Measurements from ENCODE around the gene HOXB9.
A peak's percentile ranks its signal among the peaks of the same experiment; 100 is the strongest.

HOXB9 gene

DNA sequence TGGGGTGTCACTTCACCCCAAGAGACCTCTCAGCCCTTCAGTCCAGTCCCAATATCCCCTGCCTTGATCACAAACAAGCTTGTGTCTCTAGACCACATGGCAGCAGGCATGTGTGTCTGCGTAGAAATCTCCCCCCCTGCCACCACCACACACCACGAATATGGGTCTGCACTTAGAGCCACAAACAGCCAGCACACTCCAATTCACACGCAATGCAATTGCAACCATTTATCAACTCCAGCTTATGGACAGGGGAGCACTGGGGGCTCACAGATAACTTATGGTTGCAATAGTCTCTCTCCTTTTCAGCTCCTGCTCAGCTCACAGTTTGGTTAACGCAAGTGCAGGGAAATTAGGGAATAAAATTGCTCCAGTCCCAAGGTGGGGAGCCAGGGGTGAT lies 2.6 kb downstream of the HOXB9 start:
- DNase-seq = no peak

- DNase-seq = no peak
These were observed 3.3 kb downstream of the HOXB9 start for GRCh38 chr17:48622857-48623256.

DNA sequence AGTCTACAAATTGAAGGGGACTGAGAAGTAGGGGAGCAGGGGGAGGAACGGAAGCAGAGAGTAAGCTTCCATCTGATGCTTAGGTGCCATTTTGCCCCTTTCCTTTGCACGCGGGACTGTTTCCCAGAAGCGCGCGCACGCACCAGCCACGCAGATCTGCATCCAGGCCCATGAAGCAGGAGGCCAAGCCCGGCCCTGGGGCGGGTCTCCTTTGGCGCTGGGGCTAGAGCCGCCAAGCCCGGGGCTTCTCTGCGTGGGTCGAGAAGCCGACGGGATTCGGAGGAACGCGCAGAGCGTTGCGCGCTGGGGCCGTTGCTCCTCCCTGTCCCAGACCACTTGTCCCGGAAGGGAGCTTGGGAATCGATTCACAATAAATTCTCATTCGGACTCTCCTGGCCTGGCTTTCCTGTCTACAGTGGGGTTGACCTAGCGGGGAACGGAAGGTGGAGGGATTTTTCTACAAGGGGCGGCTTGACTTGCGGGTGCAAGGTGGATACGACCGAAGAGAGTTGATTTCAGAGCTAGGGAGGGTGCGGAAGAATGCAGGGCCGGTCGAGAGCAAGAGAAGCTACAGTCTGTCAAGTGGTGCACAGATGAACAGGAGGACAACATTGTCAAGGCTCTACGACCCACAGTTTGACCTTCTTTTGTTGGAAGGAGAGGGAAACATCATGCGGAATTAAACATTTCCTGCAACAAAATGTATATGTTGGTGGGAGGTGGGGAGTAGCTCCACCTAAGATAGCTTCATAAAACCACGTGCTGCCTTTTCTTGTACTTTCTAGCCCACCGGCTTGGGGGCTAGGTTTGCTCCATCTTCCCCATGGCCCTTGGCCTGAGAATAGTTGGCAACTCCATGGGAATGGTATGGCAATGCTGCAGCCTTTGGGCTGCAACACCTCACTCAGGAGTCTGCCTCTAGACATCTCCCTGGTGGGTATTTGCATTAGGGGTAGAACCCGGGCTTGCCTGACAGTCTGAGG lies 4.5 kb downstream of the HOXB9 start:
- DNase-seq = no peak

DNA sequence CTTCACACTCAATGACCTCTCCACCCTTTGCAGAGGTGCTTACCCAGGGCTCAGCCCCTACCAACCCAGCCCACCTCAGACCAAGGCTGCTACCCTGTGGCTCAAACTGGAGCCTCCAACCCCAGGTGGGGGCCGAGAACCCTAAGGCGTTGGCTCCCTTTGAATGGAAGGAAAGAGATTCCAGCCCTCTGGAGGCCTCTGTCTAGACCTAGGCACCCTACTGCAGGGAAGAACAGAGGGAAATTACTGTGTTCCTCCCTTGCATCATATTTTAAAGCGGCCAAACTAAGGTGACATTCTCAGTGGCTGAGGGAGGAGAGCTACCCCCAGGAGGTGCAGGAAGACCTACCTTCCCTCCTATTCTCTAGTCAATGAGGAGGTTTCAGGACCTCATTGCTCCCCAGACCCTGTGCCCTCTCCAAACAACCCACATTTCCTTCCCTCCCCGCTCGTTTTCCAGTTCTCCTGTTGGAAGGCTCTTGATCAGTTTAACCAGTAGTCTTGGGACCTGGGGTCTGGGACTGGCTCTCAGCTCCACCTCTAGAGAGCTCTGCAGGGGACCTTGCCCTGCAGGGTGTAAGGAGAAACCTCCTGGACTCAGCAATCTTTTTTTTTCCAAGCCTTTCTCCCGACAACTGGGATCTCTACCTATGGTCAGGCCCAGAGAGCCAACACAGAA lies 5.6 kb downstream of the HOXB9 start:
- DNase-seq = no peak

DNA sequence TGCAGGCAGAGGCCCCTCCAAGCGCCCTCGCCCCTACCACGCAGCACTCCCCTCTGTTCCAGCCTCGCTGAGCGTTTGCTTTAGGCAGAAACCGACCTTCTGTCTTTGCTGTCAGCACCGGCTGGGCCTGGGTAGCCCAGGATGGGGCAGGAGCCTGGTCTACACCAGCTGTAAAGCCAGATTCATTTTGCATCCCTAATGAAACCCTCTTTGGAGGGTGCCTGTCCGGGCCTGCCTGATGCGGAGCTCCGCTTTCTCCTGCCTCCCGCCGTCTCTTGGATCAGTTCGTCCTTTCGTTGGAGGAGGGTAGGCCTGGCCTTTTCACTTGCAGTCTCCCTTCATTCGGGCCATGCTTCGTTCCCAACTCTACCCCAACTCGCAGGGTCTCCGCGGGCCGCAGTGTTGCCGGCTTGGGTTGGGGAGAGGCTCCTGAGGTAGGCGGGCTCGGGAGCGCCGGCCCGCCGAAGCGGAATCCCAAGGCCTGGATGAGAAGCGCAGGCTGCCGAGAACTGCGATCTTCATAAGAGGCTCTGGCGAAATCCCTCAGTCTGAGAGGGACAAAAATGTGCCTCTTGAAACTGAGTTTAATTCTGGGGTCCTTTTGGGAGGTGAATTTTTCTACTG lies 6.2 kb downstream of the HOXB9 start:
- DNase-seq = no peak

GRCh38 chr17:48618256-48618896 lies 7.8 kb downstream of the HOXB9 start:
- DNase-seq = peak; percentile 84

DNA sequence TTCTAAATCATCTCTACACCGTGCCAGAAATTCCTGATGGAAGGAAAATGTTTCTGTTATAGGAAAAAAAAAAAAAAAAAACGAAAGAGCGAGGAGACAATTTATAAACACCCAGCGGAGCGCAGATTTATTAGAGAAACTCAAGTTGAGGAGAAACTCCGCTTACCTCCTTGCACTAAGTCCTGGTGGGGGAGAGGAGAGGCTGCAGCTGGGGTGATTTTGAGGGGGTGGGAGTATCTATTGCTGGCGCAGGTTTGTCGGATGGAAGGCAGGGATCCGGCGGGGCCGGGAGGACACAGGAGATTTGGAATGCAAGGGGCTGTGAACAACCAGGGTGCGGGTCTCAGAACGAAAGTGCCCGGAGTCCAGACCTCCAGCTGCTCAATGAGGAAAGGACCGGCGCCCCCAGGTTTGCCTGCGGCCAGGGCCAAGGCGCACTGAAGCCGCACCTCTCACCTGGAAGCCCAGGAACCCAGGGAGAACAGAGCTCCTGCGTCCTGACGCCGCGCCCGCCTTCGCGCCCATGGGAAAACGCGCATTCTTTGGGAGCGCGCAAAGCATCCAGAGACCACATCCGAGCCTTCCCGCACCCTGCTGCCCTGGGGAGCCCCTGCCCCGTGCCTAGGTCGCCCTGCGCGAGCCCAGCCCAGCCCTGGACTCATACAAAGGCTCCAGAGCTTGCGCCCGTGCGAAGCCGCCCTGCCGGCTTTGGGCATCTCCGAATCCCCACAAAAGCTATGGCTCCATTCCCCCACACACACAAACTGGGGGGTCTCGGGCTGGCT lies 8.5 kb downstream of the HOXB9 start:
- DNase-seq = no peak

DNA sequence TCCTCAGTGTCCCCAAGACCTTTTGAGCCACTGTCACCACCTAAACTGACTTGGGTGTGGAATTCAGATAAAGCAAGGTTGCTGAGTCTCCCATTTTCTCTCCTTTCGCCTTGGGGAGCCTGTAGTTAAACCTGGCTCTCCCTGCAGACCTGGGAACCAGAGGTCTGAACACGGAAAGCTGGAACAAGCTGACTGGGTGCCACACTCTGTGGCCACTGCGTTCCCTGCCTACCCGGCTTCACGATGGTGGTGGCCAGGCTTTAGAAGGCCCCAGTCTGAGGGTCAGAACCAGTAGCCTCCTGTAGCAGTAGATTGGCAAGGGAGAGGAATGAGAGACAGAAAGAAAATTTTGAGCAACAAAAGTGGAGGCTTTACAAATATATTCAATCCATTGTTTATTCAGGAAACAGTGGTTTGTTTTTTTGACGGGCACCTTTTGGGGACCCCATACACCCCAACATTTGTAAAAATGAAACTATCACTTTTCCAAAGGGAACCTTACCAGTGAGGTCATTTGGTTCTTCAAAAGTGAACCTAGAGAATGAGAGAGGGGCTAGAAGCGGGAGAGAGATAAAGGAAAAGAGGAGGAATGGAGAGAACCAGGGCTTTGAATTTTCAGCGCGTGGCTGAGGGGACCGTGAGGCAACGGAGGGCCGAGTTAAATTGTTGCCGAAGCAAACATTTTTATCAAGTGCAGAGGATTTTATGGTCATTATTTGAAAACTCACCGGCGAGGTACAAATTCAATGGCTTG lies 9.3 kb downstream of the HOXB9 start:
- DNase-seq = no peak

GRCh38 chr17:48615963-48616716 lies 10.0 kb downstream of the HOXB9 start:
- no peak for DNase-seq

DNA sequence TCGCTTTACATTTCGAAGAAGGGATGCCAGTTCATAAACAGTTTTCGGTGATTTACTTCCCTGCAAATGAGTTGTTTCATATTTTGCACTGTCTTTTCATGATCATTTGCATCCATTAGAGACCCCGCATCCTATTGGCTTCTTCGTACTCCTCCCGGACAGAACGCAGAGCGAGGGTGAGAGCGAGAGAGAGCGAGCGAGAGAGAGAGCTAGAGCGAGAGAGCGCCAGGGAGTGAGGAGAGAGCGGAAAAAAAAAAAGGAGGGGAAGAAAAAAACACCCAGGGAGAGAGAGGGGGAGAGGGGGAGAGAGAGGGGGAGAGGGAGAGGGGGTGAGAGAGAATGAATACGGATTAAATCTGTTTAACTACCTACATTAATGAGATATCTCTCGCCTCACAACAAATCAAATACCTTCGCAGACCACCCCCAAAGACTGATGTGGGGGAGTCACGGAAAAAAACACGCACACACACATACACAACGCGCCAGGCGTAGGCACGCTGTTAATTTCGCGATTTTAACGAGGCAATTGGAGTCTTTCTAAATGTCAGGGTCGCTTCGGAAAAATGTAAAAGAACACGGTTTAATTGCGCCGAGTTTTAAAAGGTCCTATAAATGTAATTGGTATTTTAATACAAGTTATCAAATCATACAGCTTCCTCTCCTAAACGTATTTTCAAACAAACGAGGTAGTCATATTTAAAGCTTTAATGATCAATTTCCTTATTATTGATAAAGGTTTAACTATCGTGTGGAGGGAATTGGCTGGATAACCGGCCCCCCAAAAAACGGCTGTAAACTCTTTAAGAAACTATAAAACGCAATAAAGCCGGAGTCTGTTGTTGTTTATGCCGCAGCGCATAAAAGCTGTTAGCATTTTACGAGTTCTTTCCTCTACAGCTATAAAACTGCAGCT lies 10.9 kb downstream of the HOXB9 start, which contains the start of gene HOXB8:
HOXB8 (minus strand) TSS at position 246 of the 916 bp plus-strand sequence. CDS start 588 bp downstream, outside the sequence.
- DNase-seq = no peak

- DNase-seq = peak; percentile 34
These were observed 12.1 kb downstream of the HOXB9 start for GRCh38 chr17:48613862-48614694.

DNA sequence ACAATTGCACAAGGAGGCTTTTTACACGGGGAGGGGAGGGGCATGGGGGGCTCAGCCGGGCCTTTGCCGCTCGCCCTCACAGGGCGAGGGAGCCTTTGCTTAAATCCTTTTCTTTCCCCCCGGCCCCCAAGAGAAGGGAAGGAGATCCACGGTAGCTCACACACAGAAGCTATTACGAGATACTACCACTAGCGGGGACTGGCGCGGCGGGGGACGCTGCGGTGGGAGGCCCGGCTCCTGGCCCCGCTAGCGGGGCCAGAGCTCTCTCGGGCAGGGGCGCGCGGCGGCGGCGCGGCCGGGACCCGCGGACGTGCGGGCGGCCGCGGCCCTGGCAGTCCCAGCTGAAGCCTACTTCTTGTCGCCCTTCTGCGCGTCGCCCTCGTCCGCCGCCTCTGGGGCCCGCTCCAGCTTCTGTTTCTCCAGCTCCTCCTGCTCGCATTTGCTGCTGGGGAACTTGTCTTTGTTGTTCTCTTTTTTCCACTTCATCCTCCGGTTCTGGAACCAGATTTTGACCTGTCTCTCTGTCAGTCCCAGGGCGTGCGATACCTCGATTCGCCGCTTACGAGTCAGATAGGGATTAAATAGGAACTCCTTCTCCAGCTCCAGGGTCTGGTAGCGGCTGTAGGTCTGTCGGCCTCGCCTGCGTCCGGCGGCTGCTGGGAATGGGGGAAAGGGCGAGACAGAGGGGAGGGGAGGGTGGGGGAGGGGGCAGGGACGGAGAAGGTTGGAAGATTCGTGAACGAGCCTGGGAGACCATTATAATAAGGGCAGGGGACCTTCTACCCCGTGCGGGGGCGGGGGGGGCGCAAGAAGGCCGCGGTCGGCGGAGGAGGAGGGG lies 13.1 kb downstream of the HOXB9 start:
- DNase-seq = peak; percentile 44

DNA sequence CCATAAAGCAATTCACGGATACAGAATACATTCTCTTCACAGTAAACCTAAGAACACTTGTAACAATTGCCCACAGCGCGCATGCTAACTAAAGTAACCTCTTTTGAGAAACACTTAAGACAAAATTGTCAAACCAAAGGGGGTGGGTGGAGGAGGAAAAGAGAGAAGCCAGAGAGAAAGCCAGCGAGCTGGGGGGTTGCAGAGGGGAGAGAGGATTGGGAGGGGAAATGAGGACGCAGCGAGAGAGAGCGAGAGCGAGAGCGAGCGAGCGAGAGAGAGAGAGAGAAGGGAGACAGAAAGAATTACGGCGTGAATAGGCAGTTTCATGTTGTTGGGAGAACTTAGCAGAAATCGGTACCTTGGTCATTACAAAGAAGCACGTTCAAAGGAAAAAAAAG lies 13.7 kb downstream of the HOXB9 start:
- DNase-seq = no peak

DNA sequence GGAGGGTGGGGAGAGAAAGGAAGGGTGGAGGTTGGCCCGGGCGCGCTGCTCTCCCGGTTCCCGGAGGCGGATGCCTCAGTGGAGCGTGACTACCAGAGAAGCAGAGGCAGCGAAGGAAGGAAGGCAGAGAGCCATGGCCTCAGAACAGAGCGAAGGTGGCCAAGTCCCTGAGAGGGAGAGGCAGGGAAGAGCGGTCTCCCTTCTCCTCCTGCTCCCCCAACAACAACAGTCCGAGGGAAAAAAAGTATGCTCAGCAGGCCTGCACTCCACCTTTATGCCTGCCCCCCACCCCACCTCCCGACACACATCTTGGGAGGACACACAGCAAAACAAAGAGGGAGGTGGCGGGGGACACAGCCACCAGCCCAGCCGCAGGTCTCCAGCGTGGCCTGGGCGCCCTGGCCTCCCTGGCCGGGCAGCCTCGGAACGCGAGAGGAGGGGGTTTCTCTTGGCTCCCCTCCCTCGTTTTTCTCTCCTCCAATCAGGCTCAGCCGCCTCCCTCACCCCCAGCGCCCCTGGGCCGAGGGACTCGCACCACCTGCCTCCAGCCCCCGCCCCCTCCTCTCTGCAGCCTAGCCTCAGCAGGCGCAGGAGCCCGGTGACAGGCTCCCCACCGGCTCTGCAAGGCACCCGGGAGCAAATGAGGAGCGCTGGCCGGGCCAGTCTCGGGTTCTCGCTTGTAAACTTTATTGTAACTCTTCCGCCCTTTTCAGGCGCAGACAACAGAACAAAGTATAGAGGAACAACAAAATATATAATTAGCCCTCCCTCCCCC lies 14.3 kb downstream of the HOXB9 start:
- DNase-seq = no peak

DNA sequence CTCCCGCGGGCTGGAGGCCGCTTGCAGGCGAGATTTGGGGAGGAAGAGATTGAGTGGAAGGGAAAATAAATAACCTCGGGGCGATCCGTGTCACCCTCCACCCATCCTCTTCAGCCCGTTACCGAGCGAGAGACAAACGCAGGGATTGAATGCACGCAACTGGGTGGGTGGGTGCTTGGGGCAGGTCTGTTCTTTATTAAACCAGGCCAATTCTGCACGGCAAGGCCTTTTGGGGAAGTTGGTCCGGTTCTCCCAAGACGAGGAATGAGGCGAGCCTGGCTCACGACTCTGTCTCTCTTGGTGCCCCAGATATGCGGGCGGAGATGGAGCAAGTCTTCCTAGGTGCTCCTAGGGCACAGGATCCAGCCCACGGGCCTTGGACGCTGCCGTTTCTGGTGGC lies 14.9 kb downstream of the HOXB9 start:
- no peak for DNase-seq

DNA sequence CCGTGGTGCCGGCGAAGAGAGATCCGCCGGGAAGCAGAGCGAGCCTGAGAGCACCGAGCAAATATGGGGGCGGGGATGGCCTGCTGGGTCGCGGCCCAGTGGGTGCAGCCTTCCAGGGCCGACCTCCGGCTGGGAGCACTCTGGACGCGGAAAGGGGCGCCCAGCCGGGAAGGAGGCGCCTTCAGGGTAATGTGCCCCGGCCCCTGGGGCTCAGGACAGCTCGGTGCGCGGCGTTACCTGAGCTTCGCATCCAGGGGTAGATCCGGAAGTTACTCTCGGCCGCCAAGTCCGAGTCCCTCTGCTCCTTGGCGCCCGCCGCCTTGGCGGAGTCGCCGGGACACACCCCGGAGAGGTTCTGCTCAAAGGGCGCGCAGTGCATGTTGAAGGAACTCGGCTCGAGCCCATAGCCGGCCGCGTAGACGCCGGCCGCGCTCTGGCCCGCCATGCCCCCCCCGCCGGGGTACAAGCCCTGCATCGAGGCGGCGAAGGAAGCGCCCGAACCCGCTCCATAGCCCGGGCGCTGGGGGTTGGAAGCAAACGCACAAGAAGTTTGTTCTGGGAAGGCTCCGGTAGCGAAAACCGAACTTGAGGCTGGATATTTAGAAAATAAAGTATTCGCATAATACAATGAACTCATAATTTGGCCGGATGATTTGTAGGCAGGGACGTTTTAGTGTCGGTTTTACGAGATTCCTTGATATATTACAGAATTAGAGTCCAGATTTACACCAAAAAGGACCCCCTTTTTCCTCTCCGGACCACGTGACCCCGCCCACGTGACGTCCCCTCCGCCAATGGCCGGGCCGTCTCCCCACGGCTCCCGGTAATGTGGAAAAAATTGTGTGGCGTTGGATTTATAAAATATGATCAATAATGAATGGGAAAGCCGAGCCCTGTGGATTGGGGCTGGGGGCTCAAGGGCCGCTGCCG lies 15.6 kb downstream of the HOXB9 start, which contains the start of gene HOXB7:
HOXB7 (minus strand) TSS at position 736 of the 930 bp plus-strand sequence; CDS start at position 637, 99 bp downstream.
- peak; percentile 68 for DNase-seq

All from activated CD4-positive, alpha-beta T cell treated with anti-CD3 and anti-CD28 coated beads, Interleukin-10, Interleukin-2, amounts not matched to agents 100 ng/mL and 50 ng/mL, durations not matched to agents 16 hours and 8 hours (primary cell).